ENCODE data around the gene GDF7. TPM values are rescaled to one million over a fixed set of nuclear protein-coding genes. Genes with fewer than 3 reads are reported as not detected.

Gene GDF7
- total and polyA plus RNA-seq, 2 donors (not counting 3 experiments of a cell fraction or from before 2014, with no cell fraction given): 3.7 to 3.9 TPM

- BruUV-seq (replicated peaks): no TSS peak
- TF ChIP-seq MAX (IDR thresholded peaks at IDR 0.05; ENCODE audit: insufficient read depth, insufficient read length) (no peak), FOS (IDR thresholded peaks at IDR 0.05; ENCODE audit: borderline replicate concordance, insufficient read depth, low read length) (no peak), MYC (IDR thresholded peaks at IDR 0.05; ENCODE audit: low read depth, low read length) (no peak), POLR2A (IDR thresholded peaks at IDR 0.05; ENCODE audit: low read depth, low read length) (no peak), CTCF (IDR thresholded peaks at IDR 0.05; ENCODE audit: extremely low read depth in 1 of 2, insufficient read depth in 1 of 2, low read depth in 1 of 2, low read length in 2 of 2) (no peak), EZH2 (IDR thresholded peaks at IDR 0.05; ENCODE audit: borderline replicate concordance, low read depth, low read length, severe bottlenecking) (no peak), GATA2 (IDR thresholded peaks at IDR 0.05; ENCODE audit: insufficient read depth, insufficient read length, low read depth, low read length) (no peak), JUN (IDR thresholded peaks at IDR 0.05; ENCODE audit: borderline replicate concordance, insufficient read depth, insufficient read length, low read depth) (no peak)
- dilution Hi-C loops (cut with MboI; ENCODE audit: extremely low pct_ligation_motif_present, low sequenced_read_pairs) (no loop called here), intact Hi-C loops (cut with micrococcal nuclease) (no loop called here)
- Histone ChIP-seq H3K9me1 (replicated peaks; ENCODE audit: control insufficient read depth, extremely low read depth, insufficient read depth, low read length) (no peaks in the 10 kb centered on the region), H3K4me3 (replicated peaks in 1 of 3; ENCODE audit: insufficient read depth in 1 of 3, low read depth in 1 of 3, low read length in 3 of 3) (no peak overlapping the region), H3K27me3 (ENCODE audit: control insufficient read depth in 2 of 2, insufficient read depth in 2 of 2, low read length in 2 of 2) (peaks cover 23 to 31% of the 10 kb centered on the region in 2 experiments), H4K20me1 (replicated peaks; ENCODE audit: control insufficient read depth, extremely low read depth, insufficient read depth, low read length) (no peaks in the 10 kb centered on the region), H3K79me2 (ENCODE audit: control insufficient read depth, insufficient read depth, low read length) (no peaks in the 10 kb centered on the region), H3K27ac (ENCODE audit: insufficient read depth, low read depth, low read length) (no peak overlapping the region), H3K9me3 (replicated peaks; ENCODE audit: control insufficient read depth, insufficient read depth, low read length) (no peaks in the 10 kb centered on the region), H3K4me1 (ENCODE audit: control insufficient read depth, extremely low read depth, insufficient read depth, low read length) (peaks cover 15% of the 10 kb centered on the region), H3K4me2 (ENCODE audit: insufficient read depth, low read length) (no peak overlapping the region), H3K9ac (replicated peaks; ENCODE audit: extremely low read depth, insufficient read depth, low read length) (no peak overlapping the region), H2AFZ (ENCODE audit: low read depth, low read length) (no peak overlapping the region), H3K36me3 (ENCODE audit: control insufficient read depth in 2 of 2, extremely low read depth in 1 of 2, insufficient read depth in 2 of 2, low read length in 2 of 2) (peaks cover 0 to 2% of the 10 kb centered on the region in 2 experiments)
- CTCF ChIA-PET: interaction anchor here (6.3 to 8.5 kb wide), 2 partner anchors 13 to 290 kb away, joined by 58 to 71 read pairs; no protein-coding TSS in a partner anchor
- POLR2A ChIA-PET: no interaction called here
- FAIRE-seq: peak; percentile 52
- no peak for DNase-seq (ENCODE audit: low read depth, low spot score)
Observed at GRCh38 chr2:20673686-20674308, 6.9 kb downstream of the GDF7 start.
